Neural cell (in vitro differentiated cells): Measurements from ENCODE around the gene GABPA. TPM values are rescaled to one million over a fixed set of nuclear protein-coding genes. Genes with fewer than 3 reads are reported as not detected.

ENCODE experiments used
- H2AFZ ChIP-seq: fragments of 200-600, 300-800 bp; sonication (generic), shearing (Covaris generic); 2 replicates; pipeline ENCODE4 v1.6.0; 2014; ENCODE audit warnings: low read depth, mild to moderate bottlenecking, antibody characterized with exemption, low read length, moderate library complexity
- H3F3A ChIP-seq: fragments of 200-600 bp; shearing (Covaris generic); 2 replicates; pipeline ENCODE4 v1.6.1; 2016; ENCODE audit warnings: mild to moderate bottlenecking, moderate library complexity, mixed read lengths, antibody characterized with exemption, low read length; ENCODE audit not compliant: insufficient read depth, poor library complexity, severe bottlenecking
- H3K27ac ChIP-seq: fragments of 200-600, 300-800 bp; sonication (generic), shearing (Covaris generic); 2 replicates; pipeline ENCODE4 v1.5.1; 2014; ENCODE audit warnings: mild to moderate bottlenecking, low read length, moderate library complexity
- H3K27me3 ChIP-seq: fragments of 300-800, 200-600 bp; sonication (generic), shearing (Covaris generic); 2 replicates; pipeline ENCODE4 v1.6.0; 2014; ENCODE audit warnings: mild to moderate bottlenecking, low read depth, low read length, moderate library complexity; ENCODE audit not compliant: insufficient read depth
- H3K36me3 ChIP-seq: fragments of 300-800, 200-600 bp; sonication (generic), shearing (Covaris generic); 2 replicates; pipeline ENCODE4 v1.5.1; 2014; ENCODE audit warnings: mild to moderate bottlenecking, antibody characterized with exemption, low read length, moderate library complexity; ENCODE audit not compliant: insufficient read depth
- H3K4me2 ChIP-seq: fragments of 300-800, 200-600 bp; sonication (generic), shearing (Covaris generic); 2 replicates; pipeline ENCODE4 v1.6.0; 2014; ENCODE audit warnings: mild to moderate bottlenecking, low read length
- H3K4me3 ChIP-seq: fragments of 300-800, 200-600 bp; sonication (generic), shearing (Covaris generic); 2 replicates; pipeline ENCODE4 v1.5.1; 2014; ENCODE audit warnings: mild to moderate bottlenecking, low read length, moderate library complexity
- H3K79me2 ChIP-seq: fragments of 200-600 bp; shearing (Covaris generic); replicated peaks from 2 replicates; pipeline ENCODE4 v1.6.0; 2014; ENCODE audit warnings: mild to moderate bottlenecking, low read length, moderate library complexity; ENCODE audit not compliant: insufficient read depth
- H3K9ac ChIP-seq: fragments of 300-800, 200-600 bp; sonication (generic), shearing (Covaris generic); 2 replicates; pipeline ENCODE4 v1.6.1; 2016; ENCODE audit warnings: mild to moderate bottlenecking, low read length, mixed read lengths
- H3K9me2 ChIP-seq: fragments of 200-600 bp; shearing (Covaris generic); 2 replicates; pipeline ENCODE4 v1.6.1; 2016; ENCODE audit warnings: mild to moderate bottlenecking, low read length, mixed read lengths; ENCODE audit not compliant: insufficient read depth
- H3K9me3 ChIP-seq: fragments of 200-600, 300-800 bp; sonication (generic), shearing (Covaris generic); 2 replicates; pipeline ENCODE4 v1.6.1; 2016; ENCODE audit warnings: mild to moderate bottlenecking, mixed run types, low read length, moderate library complexity, mixed read lengths
- H4K20me1 ChIP-seq: fragments of 200-600 bp; shearing (Covaris generic); 2 replicates; pipeline ENCODE4 v1.6.1; 2016; ENCODE audit warnings: mild to moderate bottlenecking, mixed run types; ENCODE audit not compliant: insufficient read depth
- CTCF ChIP-seq: fragments of 450-650 bp; IDR thresholded peaks from 2 replicates; pipeline ENCODE4 v1.5.1; 2014; ENCODE audit warnings: antibody characterized with exemption, mild to moderate bottlenecking, moderate library complexity; ENCODE audit not compliant: poor library complexity, severe bottlenecking
- EP300 ChIP-seq: fragments of 450-650 bp; conservative IDR thresholded peaks from 2 replicates; pipeline ENCODE4 v1.6.1; 2014; ENCODE audit warnings: antibody characterized with exemption, mild to moderate bottlenecking, moderate library complexity; ENCODE audit not compliant: poor library complexity, severe bottlenecking
- EZH2 ChIP-seq: fragments of 200-600, 300-800 bp; shearing (Covaris generic), sonication (generic); IDR thresholded peaks from 2 replicates; pipeline ENCODE4 v1.6.1; 2014; ENCODE audit warnings: antibody characterized with exemption, low read length, borderline replicate concordance, mild to moderate bottlenecking; ENCODE audit not compliant: insufficient read depth, poor library complexity, severe bottlenecking
- MXI1 ChIP-seq: fragments of 450-650 bp; conservative IDR thresholded peaks from 2 replicates; pipeline ENCODE4 v1.6.1; 2014; ENCODE audit warnings: antibody characterized with exemption, mild to moderate bottlenecking; ENCODE audit not compliant: poor library complexity, severe bottlenecking
- POLR2AphosphoS5 ChIP-seq: IDR thresholded peaks from 2 replicates; pipeline ENCODE4 v1.6.1; 2012
- RAD21 ChIP-seq: fragments of 450-650 bp; conservative IDR thresholded peaks from 2 replicates; pipeline ENCODE4 v1.6.1; 2014; ENCODE audit warnings: antibody characterized with exemption, mild to moderate bottlenecking, moderate library complexity
- REST ChIP-seq: IDR thresholded peaks from 2 replicates; pipeline ENCODE4 v1.6.1; 2012; ENCODE audit warnings: borderline replicate concordance
- SMC3 ChIP-seq: fragments of 450-650 bp; conservative IDR thresholded peaks from 2 replicates; pipeline ENCODE4 v1.6.1; 2014; ENCODE audit warnings: antibody characterized with exemption, mild to moderate bottlenecking, moderate library complexity; ENCODE audit not compliant: poor library complexity
- TAF1 ChIP-seq: IDR thresholded peaks from 2 replicates; pipeline ENCODE4 v1.6.1; 2012; ENCODE audit warnings: low read depth
- polyA plus RNA-seq: library from polyadenylated mRNA; depleted of rRNA; stranded (reverse); fragments of >200 nt; gene quantifications from 2 replicates; pipeline ENCODE4 v1.2.3, GENCODE V29; 2014

Gene GABPA
- polyA plus RNA-seq, 1 donor from 2014 or later: 45.4 TPM

- Histone ChIP-seq H3K27ac (no peak overlapping the region), H2AFZ (no peak overlapping the region), H3K36me3 (no peaks in the 10 kb centered on the region), H3K9me2 (no peaks in the 10 kb centered on the region), H3K9me3 (no peaks in the 10 kb centered on the region), H3K79me2 (no peaks in the 10 kb centered on the region), H3K4me3 (no peak overlapping the region), H3K9ac (no peak overlapping the region), H3K4me2 (no peak overlapping the region), H3F3A (no peaks in the 10 kb centered on the region), H3K27me3 (no peaks in the 10 kb centered on the region), H4K20me1 (no peaks in the 10 kb centered on the region)
- no peak for TF ChIP-seq EZH2
- TF ChIP-seq RAD21: no peak
- no peak for TF ChIP-seq EP300
- TF ChIP-seq POLR2AphosphoS5: no peak
- TF ChIP-seq REST: no peak
- no peak for TF ChIP-seq TAF1
- no peak for TF ChIP-seq SMC3
- no peak for TF ChIP-seq MXI1
- TF ChIP-seq CTCF: no peak
These were observed 33.2 kb upstream of the GABPA start for GRCh38 chr21:25701529-25701928.

GRCh38 chr21:25708467-25709065, 26.2 kb upstream of the GABPA start:
- TF ChIP-seq EP300 (no peak), EZH2 (no peak), CTCF (peak; percentile 75), REST (no peak), TAF1 (no peak), MXI1 (no peak), SMC3 (peak; percentile 77), RAD21 (peak; percentile 63), POLR2AphosphoS5 (no peak)
- Histone ChIP-seq H2AFZ (no peak overlapping the region), H3K9me2 (no peaks in the 10 kb centered on the region), H3K36me3 (no peaks in the 10 kb centered on the region), H3K9ac (no peak overlapping the region), H3K27ac (no peak overlapping the region), H3K4me2 (no peak overlapping the region), H3K27me3 (no peaks in the 10 kb centered on the region), H4K20me1 (no peaks in the 10 kb centered on the region), H3K79me2 (no peaks in the 10 kb centered on the region), H3K9me3 (no peaks in the 10 kb centered on the region), H3F3A (no peaks in the 10 kb centered on the region), H3K4me3 (no peak overlapping the region)
